SK-N-SH treated with all-trans-retinoic acid at 6 μM for 48 hours (cell line): ENCODE measurements around the gene COMMD8.
A peak's percentile ranks its signal among the peaks of the same experiment; 100 is the strongest.
"Not testable (repeated sequence)": the region's sequence is repeated elsewhere in the genome, so short reads cannot be mapped to it uniquely, and the experiment has no call there.

ENCODE experiments used
- ATAC-seq: fragments of 200-7000 bp; cut with Tn5 transposase; 3 replicates; pipeline ENCODE4 v1.9.1; 2020; ENCODE audit warnings: mild to moderate bottlenecking, moderate library complexity
- ARNTL ChIP-seq: fragments of 450-650 bp; formaldehyde crosslinking; IDR thresholded peaks from 2 replicates; pipeline ENCODE4 v1.5.0; 2020; ENCODE audit warnings: low read depth, mild to moderate bottlenecking, moderate library complexity, borderline replicate concordance
- BACH2 ChIP-seq: fragments of 250-450 bp; sonication (Bioruptor Pico); IDR thresholded peaks from 2 replicates; pipeline ENCODE4 v1.9.0; 2021; ENCODE audit warnings: mild to moderate bottlenecking, borderline replicate concordance
- CREB5 ChIP-seq: fragments of 250-450 bp; sonication (Bioruptor Pico); IDR thresholded peaks from 2 replicates; pipeline ENCODE4 v1.5.1; 2020; ENCODE audit warnings: low read depth, mild to moderate bottlenecking, moderate library complexity
- CSDC2 ChIP-seq: fragments of 250-450 bp; sonication (Bioruptor Pico); IDR thresholded peaks from 2 replicates; pipeline ENCODE4 v1.5.0; 2020; ENCODE audit warnings: mild to moderate bottlenecking, moderate library complexity
- ESRRG ChIP-seq: fragments of 250-450 bp; sonication (Bioruptor Pico); IDR thresholded peaks from 2 replicates; pipeline ENCODE4 v1.6.1; 2021; ENCODE audit warnings: mild to moderate bottlenecking
- GLIS3 ChIP-seq: fragments of 250-450 bp; sonication (Bioruptor Pico); IDR thresholded peaks from 2 replicates; pipeline ENCODE4 v1.5.0; 2020; ENCODE audit warnings: mild to moderate bottlenecking, moderate library complexity
- ISL1 ChIP-seq: fragments of 250-450 bp; sonication (Bioruptor Pico); IDR thresholded peaks from 2 replicates; pipeline ENCODE4 v2.1.2; 2022; ENCODE audit warnings: mild to moderate bottlenecking, moderate library complexity
- OSR1 ChIP-seq: fragments of 250-450 bp; sonication (Bioruptor Pico); IDR thresholded peaks from 2 replicates; pipeline ENCODE4 v1.8.0; 2022; ENCODE audit warnings: moderate library complexity, mild to moderate bottlenecking, inconsistent platforms
- PATZ1 ChIP-seq: fragments of 250-450 bp; sonication (Bioruptor Pico); IDR thresholded peaks from 2 replicates; pipeline ENCODE4 v1.8.0; 2020; ENCODE audit warnings: mild to moderate bottlenecking, moderate library complexity, borderline replicate concordance
- POU6F1 ChIP-seq: fragments of 250-450 bp; sonication (Bioruptor Pico); IDR thresholded peaks from 2 replicates; pipeline ENCODE4 v1.8.0; 2021; ENCODE audit warnings: low read depth, mild to moderate bottlenecking, moderate library complexity, borderline replicate concordance
- PPARA ChIP-seq: fragments of 250-450 bp; sonication (Bioruptor Pico); IDR thresholded peaks from 2 replicates; pipeline ENCODE4 v1.5.0; 2020; ENCODE audit warnings: mild to moderate bottlenecking, borderline replicate concordance
- RARB ChIP-seq: fragments of 250-450 bp; sonication (Bioruptor Pico); IDR thresholded peaks from 2 replicates; pipeline ENCODE4 v1.8.0; 2021; ENCODE audit warnings: mild to moderate bottlenecking, moderate library complexity
- SNAI2 ChIP-seq: fragments of 250-450 bp; sonication (Bioruptor Pico); IDR thresholded peaks from 2 replicates; pipeline ENCODE4 v1.5.0; 2020; ENCODE audit warnings: mild to moderate bottlenecking, moderate library complexity
- TCF4 ChIP-seq: fragments of 250-450 bp; sonication (Bioruptor Pico); IDR thresholded peaks from 2 replicates; pipeline ENCODE4 v1.8.0; 2021; ENCODE audit warnings: mild to moderate bottlenecking, moderate library complexity, borderline replicate concordance
- TOX ChIP-seq: fragments of 250-450 bp; sonication (Bioruptor Pico); IDR thresholded peaks from 2 replicates; pipeline ENCODE4 v1.8.0; 2021; ENCODE audit warnings: mild to moderate bottlenecking, moderate library complexity, borderline replicate concordance
- ZFP3 ChIP-seq: fragments of 250-450 bp; sonication (Bioruptor Pico); IDR thresholded peaks from 2 replicates; pipeline ENCODE4 v1.5.0; 2020; ENCODE audit warnings: mild to moderate bottlenecking, moderate library complexity
- ZFP30 ChIP-seq: fragments of 450-650 bp; formaldehyde crosslinking; IDR thresholded peaks from 2 replicates; pipeline ENCODE4 v1.5.0; 2022; ENCODE audit warnings: mild to moderate bottlenecking, moderate library complexity
- ZNF565 ChIP-seq: fragments of 450-650 bp; formaldehyde crosslinking; conservative IDR thresholded peaks from 2 replicates; pipeline ENCODE4 v1.5.0; 2020; ENCODE audit warnings: low read depth, mild to moderate bottlenecking, moderate library complexity
- ZNF70 ChIP-seq: fragments of 450-650 bp; formaldehyde crosslinking; IDR thresholded peaks from 2 replicates; pipeline ENCODE4 v1.5.0; 2020; ENCODE audit warnings: mild to moderate bottlenecking, moderate library complexity
- ZNF8 ChIP-seq: fragments of 450-650 bp; formaldehyde crosslinking; IDR thresholded peaks from 2 replicates; pipeline ENCODE4 v1.5.0; 2020; ENCODE audit warnings: mild to moderate bottlenecking, moderate library complexity
- TF ChIP-seq, protein P1 (sequence below): fragments of 250-450 bp; sonication (Bioruptor Pico); IDR thresholded peaks from 2 replicates; pipeline ENCODE4 v1.5.1; 2021; ENCODE audit warnings: mild to moderate bottlenecking, moderate library complexity

Gene COMMD8

GRCh38 chr4:47490550-47490949, 27.0 kb upstream of the COMMD8 start:
- peak; percentile 77 for ATAC-seq
- TF ChIP-seq OSR1 (CRISPR knock-in tag) (no peak), POU6F1 (no peak), TOX (no peak), TCF4 (CRISPR knock-in tag) (no peak)

DNA sequence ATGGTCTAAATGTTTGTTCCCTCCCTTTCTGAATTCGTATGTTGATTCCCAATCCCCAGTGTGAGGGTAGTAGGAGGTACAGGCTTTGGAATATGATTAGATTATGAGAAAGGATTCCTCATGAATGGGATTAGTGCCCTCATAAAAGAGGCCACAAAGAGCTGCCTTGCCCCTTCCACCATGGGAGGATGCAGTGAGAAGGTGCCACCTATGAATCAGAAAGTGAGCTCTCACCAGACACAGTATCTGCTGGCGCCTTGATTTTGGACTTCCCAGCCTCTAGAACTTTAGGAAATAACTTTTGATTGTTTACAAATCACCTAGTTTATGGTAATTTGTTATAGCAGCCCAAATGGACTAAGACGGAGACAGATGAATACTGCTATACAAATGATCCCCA, 25.2 kb upstream of the COMMD8 start:
- TF ChIP-seq SNAI2 (CRISPR knock-in tag) (no peak), RARB (CRISPR knock-in tag) (no peak), ZFP30 (CRISPR knock-in tag) (no peak), ISL1 (CRISPR knock-in tag) (no peak), ZNF70 (no peak), ZFP3 (no peak), PPARA (CRISPR knock-in tag) (no peak), TCF4 (CRISPR knock-in tag) (no peak), BACH2 (CRISPR knock-in tag) (no peak), OSR1 (CRISPR knock-in tag) (no peak), ARNTL (CRISPR knock-in tag) (no peak), CREB5 (CRISPR knock-in tag) (no peak)
- ATAC-seq: no peak

DNA sequence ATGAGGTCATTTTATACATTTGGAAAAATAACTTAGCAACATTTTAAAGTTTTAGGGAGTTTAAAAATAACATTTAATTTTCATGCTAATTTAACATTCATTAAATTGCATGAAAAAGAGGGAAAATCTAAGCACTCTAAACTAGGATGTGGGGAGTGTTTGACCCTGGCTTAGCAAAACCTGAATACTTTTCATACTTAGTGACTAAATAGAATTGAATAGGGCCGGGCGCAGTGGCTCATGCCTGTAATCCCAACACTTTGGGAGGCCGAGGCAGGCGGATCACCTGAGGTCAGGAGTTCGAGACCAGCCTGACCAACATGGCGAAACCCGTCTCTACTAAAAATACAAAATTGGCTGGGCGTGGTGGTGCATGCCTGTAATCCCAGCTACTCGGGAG, 23.2 kb upstream of the COMMD8 start:
- ATAC-seq: not testable (repeated sequence)

GRCh38 chr4:47486231-47486673, 22.8 kb upstream of the COMMD8 start:
- TF ChIP-seq ZFP30 (CRISPR knock-in tag) (no peak), SNAI2 (CRISPR knock-in tag) (no peak), ZNF565 (no peak), BACH2 (CRISPR knock-in tag) (no peak), PATZ1 (CRISPR knock-in tag) (no peak), ZNF8 (no peak), ISL1 (CRISPR knock-in tag) (no peak), CSDC2 (CRISPR knock-in tag) (no peak), ARNTL (CRISPR knock-in tag) (no peak)
- TF ChIP-seq, protein P1, sequence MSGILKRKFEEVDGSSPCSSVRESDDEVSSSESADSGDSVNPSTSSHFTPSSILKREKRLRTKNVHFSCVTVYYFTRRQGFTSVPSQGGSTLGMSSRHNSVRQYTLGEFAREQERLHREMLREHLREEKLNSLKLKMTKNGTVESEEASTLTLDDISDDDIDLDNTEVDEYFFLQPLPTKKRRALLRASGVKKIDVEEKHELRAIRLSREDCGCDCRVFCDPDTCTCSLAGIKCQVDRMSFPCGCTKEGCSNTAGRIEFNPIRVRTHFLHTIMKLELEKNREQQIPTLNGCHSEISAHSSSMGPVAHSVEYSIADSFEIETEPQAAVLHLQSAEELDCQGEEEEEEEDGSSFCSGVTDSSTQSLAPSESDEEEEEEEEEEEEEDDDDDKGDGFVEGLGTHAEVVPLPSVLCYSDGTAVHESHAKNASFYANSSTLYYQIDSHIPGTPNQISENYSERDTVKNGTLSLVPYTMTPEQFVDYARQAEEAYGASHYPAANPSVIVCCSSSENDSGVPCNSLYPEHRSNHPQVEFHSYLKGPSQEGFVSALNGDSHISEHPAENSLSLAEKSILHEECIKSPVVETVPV (CRISPR knock-in tag): no peak
- peak; percentile 9; the same call in 2 of the 3 replicates for ATAC-seq

DNA sequence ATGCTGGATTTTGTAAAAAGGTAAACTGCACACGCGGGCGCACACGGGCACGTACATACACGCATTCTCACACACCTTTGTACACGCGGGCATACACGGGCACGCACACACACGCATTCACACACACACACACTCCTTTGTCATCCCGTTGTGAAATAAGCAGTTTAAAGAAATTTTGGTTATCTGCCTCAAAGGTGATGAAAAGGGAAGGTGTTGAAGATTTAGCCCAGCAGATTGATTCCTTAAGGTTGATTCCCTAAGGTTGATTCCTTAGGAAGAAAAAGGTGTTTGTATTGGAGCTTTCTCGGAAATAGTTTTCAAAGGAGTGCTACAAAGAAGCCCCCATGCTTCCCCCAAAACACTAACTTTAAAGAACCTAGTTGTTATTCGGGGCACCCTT, 22.3 kb upstream of the COMMD8 start:
- peak; percentile 7 for ATAC-seq
- no peak for TF ChIP-seq ESRRG (CRISPR knock-in tag)
- TF ChIP-seq GLIS3 (CRISPR knock-in tag): no peak
- TF ChIP-seq, protein P1 (CRISPR knock-in tag): no peak
- no peak for TF ChIP-seq SNAI2 (CRISPR knock-in tag)
- no peak for TF ChIP-seq ZNF70
- TF ChIP-seq ZNF8: no peak
